Left renal cortex interstitium (tissue), 4 donors: ENCODE results near the gene TACO1. TPM values are rescaled to one million over a fixed set of nuclear protein-coding genes. Genes with fewer than 3 reads are reported as not detected.
A peak's percentile ranks its signal among the peaks of the same experiment; 100 is the strongest.

Experiments used
- DNase-seq, 4 donors: peaks; one replicate each; pipeline ENCODE4 v3.0.0-alpha.2; 2013; ENCODE audit warnings: low read depth in 4 of 4, low spot score in 2 of 4, missing footprints in 1 of 4
- polyA plus RNA-seq, 4 donors: library from polyadenylated mRNA; unstranded; fragments of 120-200 nt; gene quantifications; one replicate each; pipeline ENCODE4 v1.2.1, GENCODE V29; 2013; ENCODE audit not compliant: insufficient read length in 4 of 4

TACO1 gene
- polyA plus RNA-seq, 4 donors, result 26.7 to 30.9 (median 28.4) TPM

DNA sequence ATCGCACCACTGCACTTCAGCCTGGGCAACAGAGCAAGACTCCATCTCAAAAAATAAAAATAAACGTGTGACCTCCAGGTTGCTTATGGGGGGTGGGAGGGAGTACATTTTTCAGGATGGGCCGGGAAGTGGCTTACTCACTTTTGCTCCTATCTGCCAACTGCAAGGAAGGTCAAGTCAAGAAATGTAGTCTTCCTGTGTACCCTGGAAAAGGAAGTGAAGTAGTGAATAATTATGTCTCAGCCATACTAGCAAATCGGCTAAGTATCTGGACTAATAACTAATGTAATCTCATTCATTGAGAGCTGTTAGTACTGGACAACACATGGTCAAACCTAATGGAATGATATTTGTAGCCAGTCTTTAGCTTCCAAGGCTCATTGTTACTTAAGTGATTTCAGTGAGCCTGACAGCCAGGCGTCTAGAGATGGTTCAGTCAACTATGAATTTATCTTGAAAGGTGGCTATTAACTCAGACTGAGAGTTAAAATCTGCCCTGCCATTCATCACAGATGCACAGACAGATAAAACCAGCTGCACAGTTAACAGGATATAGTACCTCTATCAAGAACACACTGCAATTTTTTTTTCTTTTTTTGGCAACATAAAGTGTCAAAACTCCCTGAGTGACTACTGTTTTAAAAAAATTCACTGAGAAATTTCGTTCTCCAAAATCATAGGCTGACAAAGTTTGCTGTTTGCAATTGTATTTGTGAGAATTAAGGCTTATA, 3.7 kb upstream of the TACO1 start:
- no peak for DNase-seq

DNA sequence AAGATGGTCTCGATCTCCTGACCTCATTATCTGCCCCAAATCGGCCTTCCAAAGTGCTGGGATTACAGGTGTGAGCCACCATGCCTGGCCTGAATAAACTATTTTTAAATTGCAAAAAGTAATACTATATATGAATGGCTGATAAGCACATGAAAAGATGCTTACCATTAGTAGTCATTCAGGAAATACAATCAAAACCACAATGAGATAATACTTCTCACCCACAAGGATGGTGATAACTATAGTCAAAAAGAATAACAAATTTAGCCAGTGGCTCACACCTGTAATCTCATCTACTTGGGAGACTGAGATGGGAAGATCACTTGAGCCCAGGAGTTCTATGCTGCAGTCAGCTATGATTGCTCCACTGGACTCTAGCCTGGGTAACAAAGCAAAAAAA, 2.4 kb upstream of the TACO1 start:
- no peak for DNase-seq

DNA sequence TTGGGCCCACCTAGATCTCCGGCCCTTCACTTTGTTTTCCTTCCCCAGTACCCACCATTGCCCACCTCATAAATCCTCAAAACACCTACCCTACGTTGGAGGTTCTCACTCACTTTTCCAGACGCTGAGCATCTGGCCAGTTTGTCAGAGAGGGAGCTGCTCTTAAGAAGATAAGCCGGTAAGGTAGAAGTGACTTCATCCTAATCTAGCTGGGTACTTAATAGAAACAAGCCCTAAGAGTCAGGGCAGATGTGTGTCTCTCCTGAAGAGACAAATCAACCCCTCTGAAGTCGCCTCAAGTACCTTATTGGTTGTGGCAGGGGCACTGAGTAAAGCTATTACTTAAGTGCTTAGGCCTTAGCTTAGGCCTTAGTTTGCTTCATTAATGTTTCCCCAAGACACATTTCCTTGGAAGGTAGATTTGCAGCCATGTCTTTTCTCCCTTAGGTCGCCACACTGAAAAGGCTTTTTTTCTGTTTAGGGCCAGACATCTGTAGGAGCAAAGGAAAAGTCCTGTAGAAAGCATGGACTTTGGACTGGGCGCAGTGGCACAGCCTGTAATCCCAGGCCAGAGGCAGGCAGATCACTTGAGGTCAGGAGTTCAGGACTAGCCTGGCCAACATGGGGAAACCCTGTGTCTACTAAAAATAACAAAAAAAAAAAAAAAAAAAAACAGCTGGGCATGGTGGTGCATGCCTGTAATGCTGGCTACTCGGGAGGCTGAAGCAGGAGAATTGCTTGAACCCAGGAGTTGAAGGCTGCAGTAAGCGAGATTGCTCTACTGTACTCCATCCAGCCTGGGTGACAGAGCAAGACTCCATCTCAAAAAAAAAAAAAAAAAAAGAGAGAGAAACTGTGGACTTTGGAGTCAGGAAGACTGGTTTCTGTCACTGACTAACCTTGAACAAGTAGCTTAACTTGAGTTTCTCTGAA, 1.0 kb downstream of the TACO1 start:
- DNase-seq, result no peak

DNA sequence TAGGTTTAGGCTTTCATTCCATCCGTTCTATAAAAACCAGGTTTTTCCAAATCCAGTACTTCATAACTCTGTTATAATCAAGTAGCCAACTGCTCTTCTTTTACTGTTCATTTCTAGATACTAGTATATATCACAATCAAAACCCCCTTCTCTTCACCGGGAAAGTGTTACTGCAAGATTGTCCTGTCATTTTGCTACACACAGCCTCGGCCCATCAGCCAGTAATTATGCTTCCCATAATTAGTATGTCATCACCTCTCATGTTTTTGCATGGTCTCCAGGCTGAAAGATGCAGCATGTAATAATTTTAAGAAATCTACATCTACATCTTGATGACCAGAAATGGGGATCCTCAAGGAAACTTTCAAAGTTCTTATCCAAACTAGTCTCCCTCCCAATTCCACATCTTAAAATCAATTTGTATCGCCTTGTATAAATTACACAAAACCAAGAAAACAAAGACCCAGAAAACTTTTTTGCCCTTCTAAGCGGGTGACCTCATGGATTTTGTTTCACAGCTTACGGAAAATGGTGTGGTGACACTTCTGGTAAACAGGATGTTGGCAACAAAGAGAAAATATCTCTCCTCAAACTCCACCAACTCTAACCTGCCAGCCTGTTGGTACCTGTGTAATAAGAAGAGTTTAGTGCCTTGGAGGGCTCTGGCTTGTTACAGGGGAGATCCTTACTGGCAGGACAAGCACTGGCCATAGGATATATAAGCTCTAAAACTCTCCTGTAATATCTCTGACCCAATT, 9.3 kb downstream of the TACO1 start:
- DNase-seq, result no peak

GRCh38 chr17:63610854-63611253, 10.2 kb downstream of the TACO1 start:
- DNase-seq, result no peak

DNA sequence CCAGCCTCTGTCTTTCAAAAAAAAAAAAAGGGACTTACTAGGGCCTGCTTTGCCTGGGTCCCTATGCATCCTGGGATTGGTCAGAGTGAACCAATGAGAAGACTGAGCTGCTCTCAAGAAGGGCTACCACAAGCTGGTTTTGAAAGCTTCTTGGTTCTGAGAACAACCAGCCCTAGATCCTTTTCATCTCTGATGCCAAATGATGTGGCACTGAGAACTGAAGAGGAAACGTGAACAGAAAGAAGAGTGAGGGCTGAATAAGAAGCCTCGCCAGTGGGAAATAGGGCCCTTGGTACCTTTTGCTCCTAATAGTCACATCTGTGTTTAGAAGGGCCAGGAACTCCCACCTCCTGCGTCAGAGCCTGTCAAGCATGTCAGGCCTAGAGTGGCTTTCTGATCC, 10.7 kb downstream of the TACO1 start:
- DNase-seq, result no peak

- DNase-seq, result no peak
Observed at GRCh38 chr17:63613663-63614062, 13.0 kb downstream of the TACO1 start.

DNA sequence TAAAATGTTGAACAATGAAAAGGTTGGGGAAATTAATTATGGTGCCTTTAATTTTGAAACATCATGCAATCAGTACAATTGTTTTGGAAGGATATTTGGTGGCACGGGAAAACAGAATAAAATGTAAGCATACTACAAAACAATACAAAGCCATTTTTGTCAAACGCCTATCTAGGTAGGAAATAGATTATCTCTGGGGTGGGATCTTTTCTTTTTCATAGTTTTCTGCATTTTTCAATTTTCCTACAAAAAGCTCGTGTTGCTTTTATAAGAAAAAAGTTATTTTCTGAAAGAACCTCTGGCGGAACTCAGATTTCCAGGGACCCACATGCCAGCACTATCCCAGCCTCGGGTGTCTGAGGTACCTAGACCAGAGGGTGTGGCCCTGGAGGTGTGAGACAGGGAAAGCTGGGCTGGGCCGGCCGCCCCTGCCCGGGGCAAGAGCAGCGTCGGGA, 20.6 kb downstream of the TACO1 start:
- DNase-seq, result no peak

- DNase-seq, result peak; percentile 95 to 99 (median 98)
Observed at GRCh38 chr17:63621684-63622573, 21.2 kb downstream of the TACO1 start, which contains the start of gene MAP3K3. MAP3K3 (plus strand) TSS chr17:63622417; CDS start chr17:63622760, 343 bp downstream.

DNA sequence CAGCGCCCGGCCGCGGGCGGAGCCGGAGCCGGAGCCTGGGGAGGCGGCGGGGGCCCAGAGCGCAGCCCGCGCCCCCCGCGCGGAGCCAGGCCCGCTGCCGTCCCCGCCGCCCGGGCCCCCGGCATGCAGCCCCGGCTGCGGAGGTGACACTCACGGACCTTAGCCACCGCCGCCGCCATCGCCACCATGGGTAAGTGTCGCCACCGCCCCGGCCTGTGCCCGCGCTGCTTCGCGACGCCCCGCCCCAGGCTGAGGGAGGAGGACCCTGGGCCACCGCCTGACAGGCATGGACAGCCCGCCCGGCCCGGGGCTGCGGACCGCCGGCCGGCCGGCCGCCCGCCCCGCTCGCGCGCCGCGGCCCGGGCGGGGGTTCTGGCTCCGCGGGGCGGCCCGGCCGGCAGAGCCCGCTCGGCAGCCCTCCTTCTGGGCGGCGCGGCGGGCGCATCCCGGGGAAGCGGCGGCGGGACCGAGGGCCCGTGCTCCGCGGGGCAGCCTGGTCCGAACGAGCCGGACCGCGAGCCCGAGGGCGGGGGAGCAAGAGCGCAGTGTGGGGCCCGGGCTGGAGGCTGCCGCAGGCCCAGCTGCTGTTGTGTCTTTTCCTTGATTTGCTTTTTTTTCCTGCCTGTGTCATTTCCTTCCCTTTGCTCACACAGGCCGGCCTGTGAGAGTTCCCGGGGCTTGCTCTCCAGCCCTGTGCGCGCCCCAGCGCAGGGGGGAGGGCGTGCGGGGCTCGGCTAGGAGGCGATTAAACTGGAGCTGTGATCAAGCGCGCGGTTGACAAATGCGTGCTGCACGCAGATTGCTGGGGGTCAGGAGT, 22.1 kb downstream of the TACO1 start:
- DNase-seq, result no peak

DNA sequence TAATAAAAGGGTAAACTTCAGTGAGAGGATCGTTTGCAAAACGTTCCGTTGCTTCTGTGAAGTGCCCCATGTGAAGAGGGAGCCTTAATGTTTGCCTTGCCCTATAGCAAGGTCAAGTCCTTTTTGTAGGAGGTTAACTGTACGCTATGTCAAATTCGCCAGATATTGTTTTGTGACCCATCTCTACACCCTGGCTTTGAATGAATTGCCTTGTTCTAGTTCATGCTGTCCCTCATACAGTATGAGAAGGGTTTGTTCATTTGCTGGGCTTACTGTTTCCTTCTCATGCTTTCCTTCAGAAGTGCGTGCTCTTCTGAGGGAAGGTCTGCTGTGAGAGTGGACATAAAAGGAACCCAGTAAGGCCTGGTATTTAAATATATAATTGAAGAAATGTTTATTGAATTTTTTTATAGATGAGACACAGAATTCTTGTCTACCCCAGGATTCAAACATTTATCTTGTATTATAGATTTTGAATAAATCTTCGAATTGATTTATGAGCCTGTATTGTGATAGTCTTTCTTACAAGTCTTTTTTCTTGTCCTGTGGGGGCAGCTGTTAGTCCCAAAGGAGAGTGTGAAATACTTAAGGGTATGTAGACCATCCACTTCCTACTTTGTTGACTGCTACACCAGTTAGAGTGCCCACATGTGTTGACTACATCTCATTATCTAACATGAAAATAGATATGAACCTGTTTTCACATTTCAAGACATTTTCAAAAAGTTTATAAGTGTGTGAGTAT, 23.3 kb downstream of the TACO1 start:
- DNase-seq, result no peak

DNA sequence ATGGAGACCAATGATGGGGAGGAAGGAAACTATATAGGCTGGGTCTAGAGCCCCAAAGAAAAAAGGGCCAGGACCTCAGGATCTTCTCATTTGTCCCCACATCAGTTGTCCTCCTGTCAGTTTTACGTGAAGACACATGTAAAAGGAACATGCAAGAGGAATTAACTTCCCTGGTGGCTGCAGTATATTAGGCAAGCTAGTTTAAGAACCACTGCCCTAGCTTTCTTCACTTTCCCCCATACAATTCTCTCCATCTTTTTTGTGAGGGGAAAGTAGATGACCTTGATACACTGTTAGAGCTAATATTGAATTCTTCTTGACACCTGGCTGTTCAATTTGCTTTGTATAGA, 23.8 kb downstream of the TACO1 start:
- no peak for DNase-seq

DNA sequence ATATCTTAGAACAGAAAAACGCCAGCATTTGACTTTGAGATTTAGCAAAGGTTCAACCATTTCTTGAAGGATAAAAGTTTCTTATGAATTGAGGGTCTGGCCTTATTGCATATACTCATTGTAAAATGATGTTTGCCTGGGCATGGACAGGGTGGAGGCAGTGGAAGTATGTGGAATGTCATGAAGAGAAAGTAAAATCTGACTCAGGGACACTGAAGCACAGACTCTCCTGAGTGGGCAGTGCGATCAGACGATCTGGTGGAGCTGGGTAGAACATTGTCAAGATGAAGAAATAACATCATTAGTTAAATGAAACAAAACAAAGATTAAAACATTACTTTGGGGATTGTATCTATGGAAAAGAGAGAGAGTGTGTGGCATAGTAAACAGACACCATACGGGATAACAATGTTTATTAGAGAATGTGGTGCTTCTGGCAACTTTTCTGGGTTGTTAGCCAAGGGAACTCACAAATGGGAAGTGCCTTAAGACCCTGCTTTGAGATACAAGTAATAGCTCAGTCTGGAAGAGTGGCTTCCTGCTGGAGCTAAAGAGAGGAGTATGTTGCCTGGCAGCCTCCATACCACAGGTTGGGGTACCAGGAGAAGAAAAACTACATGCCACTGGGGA, 26.0 kb downstream of the TACO1 start:
- no peak for DNase-seq

- no peak for DNase-seq
Observed at GRCh38 chr17:63629627-63630026, 28.9 kb downstream of the TACO1 start.

- no peak for DNase-seq
Observed at GRCh38 chr17:63631062-63631461, 30.4 kb downstream of the TACO1 start.

- no peak for DNase-seq
Observed at GRCh38 chr17:63631626-63632025, 30.9 kb downstream of the TACO1 start.

GRCh38 chr17:63633742-63634141, 33.0 kb downstream of the TACO1 start:
- no peak for DNase-seq

- no peak for DNase-seq
Observed at GRCh38 chr17:63634163-63634562, 33.5 kb downstream of the TACO1 start.
